ENCODE data around the gene SFMBT1.

Gene SFMBT1

GRCh38 chr3:53009826-53010539, 35.9 kb downstream of the SFMBT1 start:
- no peak for DNase-seq (ENCODE audit: insufficient read length, low spot score)

GRCh38 chr3:53008932-53009331, 36.9 kb downstream of the SFMBT1 start:
- FAIRE-seq (no peak), DNase-seq (ENCODE audit: insufficient read length, low spot score) (no peak)
- TF ChIP-seq, protein P1, sequence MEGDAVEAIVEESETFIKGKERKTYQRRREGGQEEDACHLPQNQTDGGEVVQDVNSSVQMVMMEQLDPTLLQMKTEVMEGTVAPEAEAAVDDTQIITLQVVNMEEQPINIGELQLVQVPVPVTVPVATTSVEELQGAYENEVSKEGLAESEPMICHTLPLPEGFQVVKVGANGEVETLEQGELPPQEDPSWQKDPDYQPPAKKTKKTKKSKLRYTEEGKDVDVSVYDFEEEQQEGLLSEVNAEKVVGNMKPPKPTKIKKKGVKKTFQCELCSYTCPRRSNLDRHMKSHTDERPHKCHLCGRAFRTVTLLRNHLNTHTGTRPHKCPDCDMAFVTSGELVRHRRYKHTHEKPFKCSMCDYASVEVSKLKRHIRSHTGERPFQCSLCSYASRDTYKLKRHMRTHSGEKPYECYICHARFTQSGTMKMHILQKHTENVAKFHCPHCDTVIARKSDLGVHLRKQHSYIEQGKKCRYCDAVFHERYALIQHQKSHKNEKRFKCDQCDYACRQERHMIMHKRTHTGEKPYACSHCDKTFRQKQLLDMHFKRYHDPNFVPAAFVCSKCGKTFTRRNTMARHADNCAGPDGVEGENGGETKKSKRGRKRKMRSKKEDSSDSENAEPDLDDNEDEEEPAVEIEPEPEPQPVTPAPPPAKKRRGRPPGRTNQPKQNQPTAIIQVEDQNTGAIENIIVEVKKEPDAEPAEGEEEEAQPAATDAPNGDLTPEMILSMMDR (IDR thresholded peaks at IDR 0.05; ENCODE audit: insufficient read depth, missing control alignments), result no peak

More at GRCh38 chr3:53009826-53010539, 35.9 kb downstream of the SFMBT1 start:
- FAIRE-seq, result no peak
- TF ChIP-seq, protein P1 (IDR thresholded peaks at IDR 0.05; ENCODE audit: insufficient read depth, missing control alignments), result no peak

GRCh38 chr3:53005854-53006513, 39.9 kb downstream of the SFMBT1 start:
- no peak for FAIRE-seq
- DNase-seq (ENCODE audit: insufficient read length, low spot score), result no peak
- TF ChIP-seq, protein P1 (IDR thresholded peaks at IDR 0.05; ENCODE audit: insufficient read depth, missing control alignments), result no peak

DNA sequence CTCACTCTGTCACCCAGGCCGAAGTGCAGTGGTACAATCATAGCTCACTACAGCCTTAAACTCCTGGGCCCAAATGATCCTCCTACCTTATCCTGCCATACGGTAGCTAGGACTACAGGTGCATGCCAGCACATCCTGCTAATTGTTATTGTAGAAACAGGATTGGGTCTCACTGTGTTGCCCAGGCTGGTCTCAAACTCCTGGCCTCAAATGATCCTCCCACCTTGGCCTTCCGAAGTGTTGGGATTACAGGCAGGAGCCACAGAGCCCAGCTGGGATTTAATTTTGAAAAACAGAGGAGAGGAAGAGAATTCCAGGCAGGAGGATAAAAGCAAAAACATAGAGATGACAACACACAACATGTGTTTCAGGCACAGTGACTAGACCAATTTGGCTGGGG, 40.5 kb downstream of the SFMBT1 start:
- TF ChIP-seq, protein P1 (IDR thresholded peaks at IDR 0.05; ENCODE audit: insufficient read depth, missing control alignments), result no peak
- FAIRE-seq, result no peak
- DNase-seq (ENCODE audit: insufficient read length, low spot score), result no peak

DNA sequence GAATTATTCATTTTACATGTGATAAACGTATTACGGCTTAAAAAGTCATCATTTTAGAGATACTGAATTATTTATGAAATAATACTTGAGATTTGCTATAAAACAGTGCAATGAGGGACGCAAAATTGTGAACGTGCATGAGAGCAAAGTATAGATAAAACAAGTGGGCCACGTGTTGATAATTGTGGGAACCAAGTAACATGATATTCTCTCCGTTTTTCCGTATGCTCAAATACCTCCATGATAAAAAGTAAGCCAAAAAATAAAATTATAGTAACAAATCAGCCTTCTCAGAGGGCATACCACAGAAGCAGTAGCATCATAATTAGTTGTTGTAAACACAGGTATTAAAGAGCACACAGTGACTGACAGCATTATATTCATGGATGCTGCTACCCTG, 42.6 kb downstream of the SFMBT1 start:
- no peak for DNase-seq (ENCODE audit: insufficient read length, low spot score)
- TF ChIP-seq, protein P1 (IDR thresholded peaks at IDR 0.05; ENCODE audit: insufficient read depth, missing control alignments), result no peak
- FAIRE-seq, result no peak

GRCh38 chr3:52998771-52999513, 46.9 kb downstream of the SFMBT1 start:
- DNase-seq (ENCODE audit: insufficient read length, low spot score), result no peak
- no peak for FAIRE-seq
- TF ChIP-seq, protein P1 (IDR thresholded peaks at IDR 0.05; ENCODE audit: insufficient read depth, missing control alignments), result no peak
